GM08714 (cell line): ENCODE results near the gene C3AR1.
A peak's percentile ranks its signal among the peaks of the same experiment; 100 is the strongest.
"Not testable (repeated sequence)": the region's sequence is repeated elsewhere in the genome, so short reads cannot be mapped to it uniquely, and the experiment has no call there.

Experiments
- H3K4me3 ChIP-seq: fragments of 200-500 bp; sonication (Bioruptor generic); 2 replicates; pipeline ENCODE4 v1.5.1; 2014; ENCODE audit warnings: mild to moderate bottlenecking, low read length, inconsistent platforms
- ZNF274 ChIP-seq: IDR thresholded peaks from 2 replicates; pipeline ENCODE4 v1.6.1; 2012; ENCODE audit warnings: mild to moderate bottlenecking, low read depth, low read length

The C3AR1 gene

DNA sequence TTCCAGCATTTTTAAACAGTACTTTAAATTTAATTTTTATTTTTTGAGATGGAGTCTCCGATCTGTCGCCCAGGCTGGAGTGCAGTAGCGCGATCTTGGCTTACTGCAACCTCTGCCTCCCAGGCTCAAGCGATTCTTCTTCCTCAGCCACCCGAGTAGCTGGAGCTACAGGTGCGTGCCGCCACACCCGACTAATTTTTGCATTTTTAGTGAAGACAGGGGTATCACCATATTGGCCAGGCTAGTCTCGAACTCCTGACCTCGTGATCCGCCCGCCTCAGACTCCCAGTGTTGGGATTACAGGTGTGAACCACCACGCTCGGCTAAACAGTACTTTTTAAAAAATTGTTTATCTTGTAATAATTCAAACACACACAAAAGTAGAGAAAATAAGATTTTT, 37.9 kb downstream of the C3AR1 start:
- no peak for TF ChIP-seq ZNF274
- no peak overlapping the region for H3K4me3 ChIP-seq

DNA sequence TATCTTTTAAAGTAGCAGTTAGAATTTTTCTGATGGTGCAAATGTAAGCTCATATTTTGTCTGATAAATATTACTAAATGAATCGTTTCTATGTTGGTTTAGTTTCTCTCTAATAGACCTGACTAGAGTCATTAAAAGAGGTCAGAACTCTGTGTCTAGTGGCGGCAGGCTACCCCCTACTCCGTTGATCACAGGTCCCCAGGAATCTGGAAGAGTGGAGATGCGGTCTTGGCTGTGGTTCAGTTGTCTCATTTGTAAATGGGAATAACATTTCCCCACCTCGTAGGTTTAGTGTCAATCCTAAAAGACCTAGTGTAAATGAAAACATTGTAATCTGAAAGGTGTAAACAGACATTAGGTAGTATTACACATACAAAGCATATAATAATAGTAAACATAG, 38.3 kb downstream of the C3AR1 start:
- TF ChIP-seq ZNF274, result no peak
- H3K4me3 ChIP-seq, result no peak overlapping the region

DNA sequence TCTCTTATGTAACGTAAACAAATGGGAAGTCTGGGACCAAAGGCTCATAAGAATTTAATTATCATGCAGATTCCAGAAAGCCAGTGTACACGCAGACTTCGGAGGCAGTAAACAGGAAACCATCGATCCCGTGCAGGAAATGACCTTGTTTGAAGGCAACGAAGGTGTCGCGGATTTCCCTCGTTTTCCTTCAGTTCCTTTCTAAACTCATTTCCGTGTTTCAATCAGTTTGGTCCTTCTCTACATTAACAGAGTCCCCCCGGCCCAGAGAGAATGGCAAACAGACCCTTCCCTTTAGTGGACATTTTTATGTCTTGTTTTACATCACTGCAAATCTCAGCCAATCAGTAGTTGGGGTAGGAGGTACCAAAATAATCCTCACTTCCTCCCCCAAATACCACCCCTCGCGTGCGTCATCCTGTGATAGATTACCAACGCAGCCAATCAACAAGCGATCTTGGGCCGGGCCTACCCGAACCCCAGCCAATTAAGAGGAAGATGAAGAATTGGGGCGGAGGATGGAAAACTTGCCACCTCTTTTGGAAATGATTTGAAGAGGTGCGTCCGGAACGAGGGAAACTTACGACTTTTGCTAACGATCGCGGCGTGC, 39.8 kb downstream of the C3AR1 start:
- no peak for TF ChIP-seq ZNF274
- H3K4me3 ChIP-seq, result peak overlapping the region; percentile 93

DNA sequence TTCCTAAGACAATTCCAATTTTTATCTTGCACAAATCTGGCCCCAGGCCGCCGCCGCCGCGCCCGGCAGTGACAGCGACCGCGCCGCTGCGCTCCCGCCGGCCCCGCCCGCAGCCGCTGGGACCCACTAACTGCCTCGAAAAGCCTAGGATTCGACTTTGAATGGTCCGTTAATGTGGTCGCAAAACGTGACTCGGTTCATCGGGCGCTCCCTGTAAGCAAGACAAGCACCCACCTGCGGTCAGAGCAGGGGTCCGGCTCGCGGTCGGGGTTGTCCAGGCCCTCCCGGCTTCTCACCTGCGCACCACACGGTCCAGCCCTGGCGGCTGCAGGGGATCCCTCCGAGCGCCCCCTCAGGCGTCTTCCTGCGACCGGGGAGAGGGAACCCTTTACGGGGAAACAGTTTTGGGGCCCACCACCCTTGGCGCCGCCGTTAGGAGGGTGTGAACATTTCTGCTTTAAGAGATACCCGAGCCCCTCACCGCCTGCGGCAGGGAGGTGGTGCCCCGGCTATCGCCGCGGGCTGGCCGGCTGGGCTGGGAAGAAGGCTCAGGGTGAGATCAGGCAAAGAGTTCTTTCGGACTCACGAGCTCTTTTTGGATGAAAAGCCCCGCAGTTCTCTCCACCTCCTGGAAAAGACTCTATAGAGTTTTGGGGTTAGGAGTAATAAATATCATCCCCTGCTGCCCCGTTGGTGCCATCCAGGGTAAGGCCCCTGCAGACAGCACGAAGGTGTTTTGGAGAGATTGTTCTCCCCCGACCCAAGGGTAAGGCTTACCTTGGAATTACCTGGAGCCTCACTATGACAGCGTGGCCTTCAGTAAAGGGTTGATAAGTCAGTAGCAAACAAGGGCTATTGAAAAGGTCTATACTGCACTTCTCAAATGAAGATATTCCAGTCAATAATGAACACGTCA, 47.2 kb downstream of the C3AR1 start:
- H3K4me3 ChIP-seq, result peak overlapping the region; percentile 16; the same call in 1 of the 2 replicates
- TF ChIP-seq ZNF274, result no peak

DNA sequence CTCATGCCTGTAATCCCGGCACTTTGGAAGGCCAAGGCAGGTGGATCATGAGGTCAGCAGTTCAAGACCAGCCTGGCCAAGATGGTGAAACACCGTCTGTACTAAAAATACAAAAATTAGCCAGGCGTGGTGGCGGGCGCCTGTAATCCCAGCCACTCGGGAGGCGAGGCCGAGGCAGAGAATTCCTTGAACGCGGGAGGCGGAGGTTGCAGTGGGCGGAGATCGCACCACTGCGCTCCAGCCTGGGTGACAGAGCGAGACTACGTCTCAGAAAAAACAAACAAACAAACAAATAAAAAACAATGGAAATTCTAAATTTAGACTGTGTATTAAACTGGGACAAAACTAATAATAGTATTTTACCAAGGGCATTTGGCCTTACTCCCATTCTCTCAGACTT, 47.9 kb downstream of the C3AR1 start:
- H3K4me3 ChIP-seq, result not testable (repeated sequence)

DNA sequence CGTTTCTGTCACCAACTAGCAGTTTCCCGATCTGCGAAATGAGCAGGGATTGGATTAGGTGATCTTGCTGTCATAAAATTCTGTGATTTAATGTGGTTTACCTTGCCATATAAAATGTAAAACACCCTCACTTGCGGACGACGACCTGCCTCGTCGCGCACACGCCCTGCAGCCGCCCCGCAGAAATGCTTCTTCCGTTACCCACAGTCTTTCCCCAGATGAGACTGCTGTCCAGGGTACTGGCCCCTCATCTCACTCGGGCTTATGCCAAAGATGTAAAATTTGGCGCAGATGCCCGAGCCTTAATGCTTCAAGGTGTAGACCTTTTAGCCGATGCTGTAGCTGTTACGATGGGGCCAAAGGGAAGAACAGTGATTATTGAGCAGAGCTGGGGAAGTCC, 51.3 kb downstream of the C3AR1 start:
- TF ChIP-seq ZNF274, result no peak
- H3K4me3 ChIP-seq, result no peak overlapping the region

DNA sequence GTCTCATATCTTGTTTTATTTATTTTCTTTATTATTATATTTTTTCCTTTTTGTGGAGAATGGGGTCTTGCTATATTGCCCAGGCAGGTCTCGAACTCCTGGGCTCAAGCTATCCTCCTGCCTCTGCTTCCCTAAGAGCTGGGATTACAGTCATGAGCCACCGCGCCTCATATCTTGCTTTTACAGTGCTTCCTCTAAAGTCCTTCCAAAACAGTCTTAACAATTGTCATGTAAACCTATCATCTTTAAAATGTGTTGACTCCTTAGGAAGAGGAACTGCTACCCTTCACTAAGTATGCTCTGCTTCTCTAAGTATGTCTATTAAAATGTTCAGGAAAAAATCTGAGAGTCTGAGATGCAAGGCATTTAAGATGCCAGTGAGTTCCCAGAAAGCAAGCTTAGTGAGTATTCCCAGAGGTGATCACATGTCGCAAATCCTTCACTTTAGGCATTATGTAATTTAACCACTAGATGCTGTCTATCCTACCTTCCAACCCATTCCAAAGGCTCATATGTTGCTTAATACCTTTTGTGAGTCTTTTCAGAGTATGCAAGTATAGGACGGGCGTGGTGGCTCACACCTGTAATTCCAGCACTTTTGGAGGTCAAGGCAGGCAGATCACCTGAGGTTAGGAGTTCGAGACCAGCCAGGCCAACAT, 53.4 kb downstream of the C3AR1 start:
- no peak overlapping the region for H3K4me3 ChIP-seq
- no peak for TF ChIP-seq ZNF274

DNA sequence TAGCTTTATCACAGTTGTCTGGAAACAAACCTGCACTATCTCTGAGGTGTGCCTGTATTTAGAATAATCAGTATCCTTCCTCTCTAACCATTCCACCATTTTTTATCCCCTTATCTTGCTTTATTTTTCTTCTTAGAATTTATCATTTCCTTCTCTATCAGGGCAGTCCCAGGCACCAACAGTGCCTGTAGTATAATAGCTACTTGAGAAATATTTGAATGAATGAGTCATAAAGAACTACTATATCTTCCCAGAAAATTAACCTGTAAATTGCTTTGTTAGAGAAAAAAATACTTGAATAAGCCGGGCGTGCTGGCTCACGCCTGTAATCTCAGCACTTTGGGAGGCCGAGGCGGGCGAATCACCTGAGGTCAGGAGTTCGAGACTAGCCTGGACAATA, 54.8 kb downstream of the C3AR1 start:
- no peak overlapping the region for H3K4me3 ChIP-seq
- no peak for TF ChIP-seq ZNF274
